ENCODE results near the gene FMN2. TPM values are rescaled to one million over a fixed set of nuclear protein-coding genes. Genes with fewer than 3 reads are reported as not detected.

Gene FMN2
- total RNA-seq, 1 experiment from 2014 or later = 0.59 TPM

DNA sequence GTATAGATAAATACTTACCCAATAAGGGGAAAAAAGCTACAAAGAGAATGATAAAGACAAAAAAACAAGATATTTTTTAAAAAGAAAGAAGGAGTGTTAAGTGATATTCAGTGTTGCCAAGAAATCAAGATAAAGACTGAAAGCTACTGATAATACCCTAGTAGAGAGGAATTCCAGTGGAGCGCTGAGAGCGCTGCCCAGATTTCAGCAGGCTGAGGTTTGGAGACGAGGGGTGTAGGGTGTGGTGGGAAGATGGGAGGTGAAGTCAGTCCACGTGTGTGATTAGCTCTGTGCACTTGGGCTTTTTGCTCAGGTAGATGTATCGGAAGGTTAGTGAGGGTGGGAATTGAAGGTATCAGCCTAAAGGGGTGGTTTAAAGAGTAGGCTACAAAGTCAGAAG lies 47.8 kb downstream of the FMN2 start:
- no peak overlapping the region for H3T11ph ChIP-seq (ENCODE audit: low read length)
- H4K91ac ChIP-seq (ENCODE audit: insufficient read length, low read depth, low read length) = no peak overlapping the region
- H3K36me3 Mint-ChIP-seq (ENCODE audit: insufficient read depth in 1 of 3, low read depth in 3 of 3) = peaks cover 0 to 5% (median 0%) of the 10 kb centered on the region in 3 experiments; a peak in 2 of 7 replicates
- DNase-seq = no peak
- H3K9me3 ChIP-seq (ENCODE audit: control insufficient read depth, low read depth, low read length) = no peaks in the 10 kb centered on the region
- H3K4ac ChIP-seq (ENCODE audit: low read depth, low read length) = no peak overlapping the region
- H3K27ac Mint-ChIP-seq = no peak overlapping the region
- WGBS (ENCODE audit: extremely low coverage, insufficient read length, low lambda C conversion rate) = no CpG with 5 or more reads among the region's 5 CpGs
- no peaks in the 10 kb centered on the region for H3K27me3 Mint-ChIP-seq (ENCODE audit: low read depth)
- H3K4me1 ChIP-seq (ENCODE audit: insufficient read depth, low read length) = peaks cover 2% of the 10 kb centered on the region; the same call in 1 of the 2 replicates
- no peaks in the 10 kb centered on the region for H3K9me3 Mint-ChIP-seq
- no peak overlapping the region for H3K4me3 Mint-ChIP-seq
- no peak overlapping the region for H2BK12ac ChIP-seq (ENCODE audit: insufficient read length, low read depth, low read length)
- no peak overlapping the region for H2AK5ac ChIP-seq (ENCODE audit: insufficient read length, low read length)
- no peak overlapping the region for H3K9ac ChIP-seq (ENCODE audit: extremely low read depth, insufficient read length, low read length)
- no peak overlapping the region for H2AFZ ChIP-seq (ENCODE audit: low read length)
- no peak overlapping the region for H3K27ac ChIP-seq (ENCODE audit: insufficient read length, low read depth, low read length)
- H3K14ac ChIP-seq (ENCODE audit: insufficient read depth, low read length) = no peak overlapping the region
- H3K18ac ChIP-seq (ENCODE audit: insufficient read length, low read depth, low read length) = no peak overlapping the region
- H3K56ac ChIP-seq (ENCODE audit: insufficient read length, low read depth, low read length) = no peak overlapping the region
- no peak overlapping the region for H2BK20ac ChIP-seq (ENCODE audit: low read depth, low read length, poor library complexity, severe bottlenecking)
- TF ChIP-seq, protein P1, sequence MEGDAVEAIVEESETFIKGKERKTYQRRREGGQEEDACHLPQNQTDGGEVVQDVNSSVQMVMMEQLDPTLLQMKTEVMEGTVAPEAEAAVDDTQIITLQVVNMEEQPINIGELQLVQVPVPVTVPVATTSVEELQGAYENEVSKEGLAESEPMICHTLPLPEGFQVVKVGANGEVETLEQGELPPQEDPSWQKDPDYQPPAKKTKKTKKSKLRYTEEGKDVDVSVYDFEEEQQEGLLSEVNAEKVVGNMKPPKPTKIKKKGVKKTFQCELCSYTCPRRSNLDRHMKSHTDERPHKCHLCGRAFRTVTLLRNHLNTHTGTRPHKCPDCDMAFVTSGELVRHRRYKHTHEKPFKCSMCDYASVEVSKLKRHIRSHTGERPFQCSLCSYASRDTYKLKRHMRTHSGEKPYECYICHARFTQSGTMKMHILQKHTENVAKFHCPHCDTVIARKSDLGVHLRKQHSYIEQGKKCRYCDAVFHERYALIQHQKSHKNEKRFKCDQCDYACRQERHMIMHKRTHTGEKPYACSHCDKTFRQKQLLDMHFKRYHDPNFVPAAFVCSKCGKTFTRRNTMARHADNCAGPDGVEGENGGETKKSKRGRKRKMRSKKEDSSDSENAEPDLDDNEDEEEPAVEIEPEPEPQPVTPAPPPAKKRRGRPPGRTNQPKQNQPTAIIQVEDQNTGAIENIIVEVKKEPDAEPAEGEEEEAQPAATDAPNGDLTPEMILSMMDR (conservative IDR thresholded peaks at IDR 0.05) = no peak
- H2BK120ac ChIP-seq (ENCODE audit: low read depth, low read length, poor library complexity, severe bottlenecking) = no peak overlapping the region
- H2BK15ac ChIP-seq (ENCODE audit: low read depth, low read length) = no peak overlapping the region
- H4K5ac ChIP-seq (ENCODE audit: insufficient read length, low read depth, low read length) = no peak overlapping the region
- no peak overlapping the region for H3K23ac ChIP-seq (ENCODE audit: insufficient read length, low read depth, low read length)
- no peak overlapping the region for H3K4me2 ChIP-seq (ENCODE audit: insufficient read depth, insufficient read length, low read length)
- H3K4me1 Mint-ChIP-seq = peaks cover 14 to 18% of the 10 kb centered on the region in 2 experiments
- H3K79me1 ChIP-seq (ENCODE audit: insufficient read depth, low read depth, low read length, poor library complexity, severe bottlenecking) = no peaks in the 10 kb centered on the region
- no peaks in the 10 kb centered on the region for H3K79me2 ChIP-seq (ENCODE audit: insufficient read depth, low read length)
- H3K23me2 ChIP-seq (ENCODE audit: insufficient read length, low read depth, low read length, poor library complexity, severe bottlenecking) = no peaks in the 10 kb centered on the region
- H2BK5ac ChIP-seq (ENCODE audit: insufficient read length, low read length) = no peak overlapping the region
- no peaks in the 10 kb centered on the region for H4K20me1 ChIP-seq (ENCODE audit: control insufficient read depth, insufficient read depth, insufficient read length)
- H4K8ac ChIP-seq (replicated peaks; ENCODE audit: insufficient read length, low read depth, low read length) = no peak overlapping the region
- H3K27me3 ChIP-seq (ENCODE audit: insufficient read depth, low read length) = no peaks in the 10 kb centered on the region
